WTC11 (cell line): Measurements from ENCODE around the gene CALU. TPM values are rescaled to one million over a fixed set of nuclear protein-coding genes. Genes with fewer than 3 reads are reported as not detected.
A peak's percentile ranks its signal among the peaks of the same experiment; 100 is the strongest.

Source experiments
- ATAC-seq: fragments of 200-7000 bp; cut with Tn5 transposase; 2 replicates; pipeline ENCODE4 v1.10.0; 2021; ENCODE audit warnings: mild to moderate bottlenecking, moderate library complexity
- CTCF ChIA-PET: fragments of 300-600 bp; sonication (Branson Sonifier 250); formaldehyde crosslinking; loops from one replicate; lab custom pipeline; 2021; ENCODE audit warnings: antibody characterized with exemption; lab: Charles Lee
- POLR2A ChIA-PET: fragments of 350-600 bp; sonication (Branson Sonifier 250); formaldehyde crosslinking; loops from one replicate; lab custom pipeline; 2021; ENCODE audit warnings: antibody characterized with exemption; lab: Charles Lee
- DNase-seq: peaks from one replicate; pipeline ENCODE4 v3.0.0; 2021; ENCODE audit warnings: low spot score
- H3K27ac Mint-ChIP-seq: 2 replicates; pipeline ENCODE4 v1.8.0; 2021; ENCODE audit warnings: mixed read lengths
- H3K27me3 Mint-ChIP-seq: 2 replicates; pipeline ENCODE4 v1.8.0; 2021; ENCODE audit warnings: low read depth, mild to moderate bottlenecking, moderate library complexity, mixed read lengths
- H3K36me3 Mint-ChIP-seq: 2 replicates; pipeline ENCODE4 v1.8.0; 2021; ENCODE audit warnings: mixed read lengths
- H3K4me1 Mint-ChIP-seq: 2 replicates; pipeline ENCODE4 v1.8.0; 2022; ENCODE audit warnings: mixed read lengths
- H3K4me3 Mint-ChIP-seq: 2 replicates; pipeline ENCODE4 v1.8.0; 2021; ENCODE audit warnings: mild to moderate bottlenecking, moderate library complexity, mixed read lengths
- H3K9me3 Mint-ChIP-seq: 2 replicates; pipeline ENCODE4 v1.8.0; 2021; ENCODE audit warnings: mixed read lengths
- AFF4 ChIP-seq: sonication (generic); formaldehyde crosslinking; IDR thresholded peaks from 2 replicates; pipeline ENCODE4 v1.8.1; 2023; ENCODE audit warnings: mild to moderate bottlenecking, missing genetic modification reagents, borderline replicate concordance
- CREM ChIP-seq: sonication (generic); formaldehyde crosslinking; IDR thresholded peaks from 2 replicates; pipeline ENCODE4 v1.8.1; 2022; ENCODE audit warnings: mild to moderate bottlenecking, missing genetic modification reagents, moderate library complexity
- E2F1 ChIP-seq: sonication (generic); formaldehyde crosslinking; IDR thresholded peaks from 2 replicates; pipeline ENCODE4 v1.8.0; 2022; ENCODE audit warnings: mild to moderate bottlenecking, missing genetic modification reagents
- E2F4 ChIP-seq: sonication (generic); formaldehyde crosslinking; IDR thresholded peaks from 2 replicates; pipeline ENCODE4 v1.8.1; 2022; ENCODE audit warnings: low read depth, mild to moderate bottlenecking, moderate library complexity, missing genetic modification reagents, borderline replicate concordance
- ETV6 ChIP-seq: sonication (generic); formaldehyde crosslinking; IDR thresholded peaks from 2 replicates; pipeline ENCODE4 v1.8.1; 2022; ENCODE audit warnings: mild to moderate bottlenecking, missing genetic modification reagents
- GRHL2 ChIP-seq: fragments of 250-450 bp; sonication (Bioruptor Pico); IDR thresholded peaks from 2 replicates; pipeline ENCODE4 v1.8.0; 2022; ENCODE audit warnings: mild to moderate bottlenecking, moderate library complexity; ENCODE audit not compliant: insufficient replicate concordance, severe bottlenecking
- JAZF1 ChIP-seq: fragments of 250-450 bp; sonication (Bioruptor Pico); IDR thresholded peaks from 2 replicates; pipeline ENCODE4 v1.9.0; 2021; ENCODE audit warnings: moderate library complexity, mild to moderate bottlenecking, inconsistent platforms
- MXD4 ChIP-seq: fragments of 250-450 bp; sonication (Bioruptor Pico); IDR thresholded peaks from 2 replicates; pipeline ENCODE4 v1.8.0; 2021; ENCODE audit warnings: mild to moderate bottlenecking, moderate library complexity, borderline replicate concordance
- PREB ChIP-seq: sonication (generic); formaldehyde crosslinking; IDR thresholded peaks from 2 replicates; pipeline ENCODE4 v1.8.1; 2022; ENCODE audit warnings: mild to moderate bottlenecking, missing genetic modification reagents, moderate library complexity, borderline replicate concordance
- PRRX2 ChIP-seq: fragments of 250-450 bp; sonication (Bioruptor Pico); IDR thresholded peaks from 2 replicates; pipeline ENCODE4 v1.8.0; 2021; ENCODE audit warnings: mild to moderate bottlenecking
- SOX15 ChIP-seq: fragments of 250-450 bp; sonication (Bioruptor Pico); IDR thresholded peaks from 2 replicates; pipeline ENCODE4 v1.9.0; 2021; ENCODE audit warnings: mild to moderate bottlenecking
- SP1 ChIP-seq: sonication (generic); formaldehyde crosslinking; conservative IDR thresholded peaks from 2 replicates; pipeline ENCODE4 v1.8.1; 2022; ENCODE audit warnings: missing genetic modification reagents
- TEAD1 ChIP-seq: sonication (generic); formaldehyde crosslinking; IDR thresholded peaks from 2 replicates; pipeline ENCODE4 v1.8.0; 2022; ENCODE audit warnings: mild to moderate bottlenecking, missing genetic modification reagents
- ZBTB43 ChIP-seq: sonication (generic); formaldehyde crosslinking; IDR thresholded peaks from 2 replicates; pipeline ENCODE4 v1.8.1; 2023; ENCODE audit warnings: mild to moderate bottlenecking, missing genetic modification reagents
- ZNF232 ChIP-seq: sonication (generic); formaldehyde crosslinking; IDR thresholded peaks from 2 replicates; pipeline ENCODE4 v1.8.0; 2022; ENCODE audit warnings: mild to moderate bottlenecking, missing genetic modification reagents
- ZNF263 ChIP-seq: sonication (generic); formaldehyde crosslinking; IDR thresholded peaks from 2 replicates; pipeline ENCODE4 v1.8.1; 2022; ENCODE audit warnings: low read depth, mild to moderate bottlenecking, moderate library complexity, missing genetic modification reagents
- ZNF425 ChIP-seq: fragments of 250-450 bp; sonication (Bioruptor Pico); conservative IDR thresholded peaks from 2 replicates; pipeline ENCODE4 v1.9.0; 2021; ENCODE audit warnings: mild to moderate bottlenecking
- total RNA-seq: library from RNA; stranded (reverse); gene quantifications from 3 replicates; pipeline ENCODE4 v1.2.3, GENCODE V29; 2021

The CALU gene
- total RNA-seq, 1 experiment from 2014 or later: 150 TPM

GRCh38 chr7:128738570-128739047, 550 bp upstream of the CALU start:
- peak overlapping the region; percentile 91 for H3K27ac Mint-ChIP-seq
- peak overlapping the region; percentile 98 for H3K4me3 Mint-ChIP-seq
- no peak for DNase-seq
- H3K36me3 Mint-ChIP-seq: 0 out of 2 replicates have a peak, but pooled peaks cover 3% of the 10 kb centered on the region
- no peaks in the 10 kb centered on the region for H3K9me3 Mint-ChIP-seq
- peak; percentile 12; the same call in 1 of the 2 replicates for ATAC-seq
- POLR2A ChIA-PET: interaction anchor here (0.6 to 1.8 kb wide), 3 partner anchors 91 to 249 kb away, joined by 3 to 6 read pairs (median 6); no protein-coding TSS in a partner anchor
- peaks cover 10% of the 10 kb centered on the region for H3K27me3 Mint-ChIP-seq
- peaks cover 22% of the 10 kb centered on the region for H3K4me1 Mint-ChIP-seq
- CTCF ChIA-PET: interaction anchor here (0.5 to 2.5 kb wide), 8 partner anchors 12 to 358 kb away, joined by 3 to 10 read pairs (median 4); no protein-coding TSS in a partner anchor
- TF ChIP-seq ZNF263 (CRISPR knock-in tag) (no peak), ZNF425 (CRISPR knock-in tag) (no peak), MXD4 (CRISPR knock-in tag) (no peak), ZNF232 (CRISPR knock-in tag) (no peak), SOX15 (CRISPR knock-in tag) (no peak), GRHL2 (CRISPR knock-in tag) (no peak), ETV6 (no peak), PRRX2 (CRISPR knock-in tag) (no peak), AFF4 (CRISPR knock-in tag) (no peak), JAZF1 (no peak), E2F4 (CRISPR knock-in tag) (no peak), CREM (CRISPR knock-in tag) (no peak), PREB (no peak), ZBTB43 (CRISPR knock-in tag) (no peak), E2F1 (no peak), SP1 (no peak), TEAD1 (no peak)
- TF ChIP-seq, all 79 proteins: peak for 0
